ENCODE results near the gene DUS1L.

Gene DUS1L

GRCh38 chr17:82065638-82066303 is at the start of gene DUS1L:
DUS1L (minus strand) TSS chr17:82065804; CDS start chr17:82065059, 745 bp downstream.
- no peak for FAIRE-seq

GRCh38 chr17:82114872-82115271 is 49.3 kb upstream of the DUS1L start:
- FAIRE-seq, result no peak

- no peak for FAIRE-seq
These were observed 48.8 kb upstream of the DUS1L start for GRCh38 chr17:82114447-82114846.

- FAIRE-seq, result no peak
These were observed 48.3 kb upstream of the DUS1L start for GRCh38 chr17:82113941-82114340.

- no peak for FAIRE-seq
These were observed 47.8 kb upstream of the DUS1L start for GRCh38 chr17:82113422-82113821.

- FAIRE-seq, result no peak
These were observed 47.3 kb upstream of the DUS1L start for GRCh38 chr17:82112914-82113311.

- no peak for FAIRE-seq
These were observed 46.7 kb upstream of the DUS1L start for GRCh38 chr17:82112181-82112913.

- FAIRE-seq, result no peak
These were observed 44.7 kb upstream of the DUS1L start for GRCh38 chr17:82110298-82110697.

- FAIRE-seq, result no peak
These were observed 43.4 kb upstream of the DUS1L start for GRCh38 chr17:82108961-82109475.

GRCh38 chr17:82108496-82108945 is 42.9 kb upstream of the DUS1L start:
- no peak for FAIRE-seq

GRCh38 chr17:82108038-82108437 is 42.4 kb upstream of the DUS1L start:
- FAIRE-seq, result no peak

- no peak for FAIRE-seq
These were observed 41.8 kb upstream of the DUS1L start for GRCh38 chr17:82107341-82107860.

- FAIRE-seq, result no peak
These were observed 41.2 kb upstream of the DUS1L start for GRCh38 chr17:82106688-82107305.

GRCh38 chr17:82105882-82106687 is 40.5 kb upstream of the DUS1L start:
- no peak for FAIRE-seq

GRCh38 chr17:82105417-82105881 is 39.8 kb upstream of the DUS1L start:
- FAIRE-seq, result no peak

- no peak for FAIRE-seq
These were observed 39.3 kb upstream of the DUS1L start for GRCh38 chr17:82104797-82105416.

GRCh38 chr17:82103553-82104451 is 38.2 kb upstream of the DUS1L start:
- FAIRE-seq, result no peak

- FAIRE-seq, result no peak
These were observed 36.4 kb upstream of the DUS1L start for GRCh38 chr17:82101767-82102679.

- FAIRE-seq, result no peak
These were observed 35.7 kb upstream of the DUS1L start for GRCh38 chr17:82101301-82101715.
